Measurements from ENCODE around the gene ACE. TPM values are rescaled to one million over a fixed set of nuclear protein-coding genes. Genes with fewer than 3 reads are reported as not detected.

Gene ACE
- total RNA-seq, 1 experiment from 2014 or later: 5.4 TPM

- no peaks in the 10 kb centered on the region; a peak in 1 of 5 replicates for H3K9me3 Mint-ChIP-seq
- Histone ChIP-seq H3K4me1 (ENCODE audit: insufficient read depth, low read length) (no peaks in the 10 kb centered on the region), H3K14ac (ENCODE audit: insufficient read depth, low read length) (no peak overlapping the region; the same call in 1 of the 2 replicates), H2AFZ (ENCODE audit: low read length) (no peak overlapping the region), H4K91ac (ENCODE audit: insufficient read length, low read depth, low read length) (no peak overlapping the region), H4K5ac (ENCODE audit: insufficient read length, low read depth, low read length) (no peak overlapping the region), H3K9ac (ENCODE audit: extremely low read depth, insufficient read length, low read length) (no peak overlapping the region), H3K79me1 (ENCODE audit: insufficient read depth, low read depth, low read length, poor library complexity, severe bottlenecking) (no peaks in the 10 kb centered on the region), H3K27me3 (ENCODE audit: insufficient read depth, low read length) (no peaks in the 10 kb centered on the region), H3K9me3 (ENCODE audit: control insufficient read depth, low read depth, low read length) (no peaks in the 10 kb centered on the region), H3K23me2 (ENCODE audit: insufficient read length, low read depth, low read length, poor library complexity, severe bottlenecking) (no peaks in the 10 kb centered on the region), H3K27ac (ENCODE audit: insufficient read length, low read depth, low read length) (no peak overlapping the region), H2AK5ac (ENCODE audit: insufficient read length, low read length) (no peak overlapping the region), H3K79me2 (ENCODE audit: insufficient read depth, low read length) (no peaks in the 10 kb centered on the region), H4K20me1 (ENCODE audit: control insufficient read depth, insufficient read depth, insufficient read length) (peaks cover 4% of the 10 kb centered on the region), H3K4ac (ENCODE audit: low read depth, low read length) (no peak overlapping the region), H2BK12ac (ENCODE audit: insufficient read length, low read depth, low read length) (no peak overlapping the region), H3K23ac (ENCODE audit: insufficient read length, low read depth, low read length) (no peak overlapping the region), H3T11ph (ENCODE audit: low read length) (no peak overlapping the region), H3K4me2 (ENCODE audit: insufficient read depth, insufficient read length, low read length) (no peak overlapping the region), H2BK120ac (ENCODE audit: low read depth, low read length, poor library complexity, severe bottlenecking) (no peak overlapping the region), H4K8ac (replicated peaks; ENCODE audit: insufficient read length, low read depth, low read length) (no peak overlapping the region), H2BK20ac (ENCODE audit: low read depth, low read length, poor library complexity, severe bottlenecking) (no peak overlapping the region), H2BK15ac (ENCODE audit: low read depth, low read length) (no peak overlapping the region), H3K56ac (ENCODE audit: insufficient read length, low read depth, low read length) (no peak overlapping the region), H2BK5ac (ENCODE audit: insufficient read length, low read length) (no peak overlapping the region), H3K18ac (ENCODE audit: insufficient read length, low read depth, low read length) (no peak overlapping the region)
- no peaks in the 10 kb centered on the region for H3K27me3 Mint-ChIP-seq (ENCODE audit: low read depth)
- DNase-seq: no peak
- no peak overlapping the region for H3K4me3 Mint-ChIP-seq
- H3K27ac Mint-ChIP-seq: no peak overlapping the region
- WGBS (ENCODE audit: extremely low coverage, insufficient read length, low lambda C conversion rate): no CpG with 5 or more reads among the region's 55 CpGs
- peaks cover 6 to 15% (median 7%) of the 10 kb centered on the region in 3 experiments; a peak in 5 of 7 replicates for H3K36me3 Mint-ChIP-seq (ENCODE audit: insufficient read depth in 1 of 3, low read depth in 3 of 3)
- H3K4me1 Mint-ChIP-seq: peaks cover 19 to 39% of the 10 kb centered on the region in 2 experiments
- no peak for TF ChIP-seq CTCF (conservative IDR thresholded peaks at IDR 0.05)
Measured at GRCh38 chr17:63437287-63438091, 39.4 kb upstream of the ACE start.

Measured in H9 (cell line).